ENCODE data around the gene VAX1.

Gene VAX1

DNA sequence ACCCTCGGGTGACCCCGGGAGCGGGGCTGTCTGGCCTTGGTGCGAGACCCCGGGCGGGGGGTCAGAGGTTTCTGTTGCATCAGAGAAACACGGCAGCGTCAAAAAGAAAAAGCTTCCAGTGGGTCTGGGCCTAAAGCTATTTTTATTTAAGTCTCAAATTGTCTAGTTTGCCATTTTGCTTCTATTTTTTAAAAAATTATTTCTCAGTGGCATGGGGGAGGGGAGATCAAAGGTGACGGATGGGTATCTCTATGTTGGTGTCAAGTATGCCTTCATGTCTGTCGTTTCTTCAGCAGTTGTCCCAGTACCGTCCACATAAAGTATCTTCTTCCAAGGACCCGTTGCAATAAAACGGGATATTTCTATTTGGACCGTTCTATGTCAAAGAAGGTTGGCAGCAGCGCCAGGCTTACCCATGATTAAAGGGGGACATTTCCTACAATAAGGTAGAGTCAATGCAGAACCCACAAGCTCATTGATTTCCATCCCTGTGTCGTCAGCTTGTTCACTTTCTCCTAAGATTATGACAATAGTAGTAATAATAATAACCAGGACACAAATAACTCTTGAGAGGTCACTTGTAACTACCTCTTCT, 26.0 kb upstream of the VAX1 start:
- no peak for DNase-seq (ENCODE audit: low read depth)

DNA sequence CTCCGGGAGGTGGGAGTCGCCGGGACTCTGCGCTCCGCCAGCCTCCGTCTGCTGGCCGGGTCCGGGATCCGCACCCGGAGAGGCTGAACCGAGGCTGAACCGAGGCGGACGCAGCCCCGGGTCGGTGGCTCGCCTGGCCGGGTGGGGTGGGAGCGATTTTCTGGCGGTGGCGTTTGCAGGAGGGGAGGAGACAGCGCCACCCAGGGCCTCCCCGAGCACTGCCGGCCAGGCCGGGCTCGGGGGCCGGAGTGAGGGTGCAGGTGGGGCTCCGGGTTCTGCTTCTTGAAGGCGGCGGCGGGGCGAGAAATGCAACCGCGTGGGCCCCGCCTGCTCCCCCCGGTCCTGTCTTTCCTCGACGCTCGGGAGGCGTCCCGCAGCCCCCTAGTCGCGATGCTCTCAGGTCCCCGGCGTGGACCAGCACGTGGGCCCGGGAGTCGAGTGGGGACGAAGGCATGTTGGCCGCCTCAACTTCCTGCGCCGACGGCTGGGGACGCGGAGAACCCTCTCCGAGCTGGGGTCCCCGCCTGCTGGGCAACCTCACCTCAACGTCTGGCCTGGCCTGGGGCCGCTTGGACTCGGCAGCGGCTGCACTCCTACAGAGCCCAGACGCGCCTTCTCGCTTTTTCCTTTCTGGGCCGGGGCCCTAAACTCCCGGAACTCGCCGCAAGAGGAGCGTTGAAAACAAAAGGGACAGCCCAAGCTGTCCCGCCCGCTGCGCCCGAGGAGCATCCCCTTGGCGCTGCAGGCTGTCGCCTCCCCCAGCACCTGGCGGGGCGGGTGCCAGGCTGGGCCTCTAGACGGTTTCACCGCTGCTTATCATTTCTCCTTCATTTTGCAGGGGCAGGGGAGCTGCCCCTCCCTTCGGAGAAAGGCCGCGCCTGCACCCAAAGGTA, 25.2 kb upstream of the VAX1 start:
- no peak for DNase-seq (ENCODE audit: low read depth)

DNA sequence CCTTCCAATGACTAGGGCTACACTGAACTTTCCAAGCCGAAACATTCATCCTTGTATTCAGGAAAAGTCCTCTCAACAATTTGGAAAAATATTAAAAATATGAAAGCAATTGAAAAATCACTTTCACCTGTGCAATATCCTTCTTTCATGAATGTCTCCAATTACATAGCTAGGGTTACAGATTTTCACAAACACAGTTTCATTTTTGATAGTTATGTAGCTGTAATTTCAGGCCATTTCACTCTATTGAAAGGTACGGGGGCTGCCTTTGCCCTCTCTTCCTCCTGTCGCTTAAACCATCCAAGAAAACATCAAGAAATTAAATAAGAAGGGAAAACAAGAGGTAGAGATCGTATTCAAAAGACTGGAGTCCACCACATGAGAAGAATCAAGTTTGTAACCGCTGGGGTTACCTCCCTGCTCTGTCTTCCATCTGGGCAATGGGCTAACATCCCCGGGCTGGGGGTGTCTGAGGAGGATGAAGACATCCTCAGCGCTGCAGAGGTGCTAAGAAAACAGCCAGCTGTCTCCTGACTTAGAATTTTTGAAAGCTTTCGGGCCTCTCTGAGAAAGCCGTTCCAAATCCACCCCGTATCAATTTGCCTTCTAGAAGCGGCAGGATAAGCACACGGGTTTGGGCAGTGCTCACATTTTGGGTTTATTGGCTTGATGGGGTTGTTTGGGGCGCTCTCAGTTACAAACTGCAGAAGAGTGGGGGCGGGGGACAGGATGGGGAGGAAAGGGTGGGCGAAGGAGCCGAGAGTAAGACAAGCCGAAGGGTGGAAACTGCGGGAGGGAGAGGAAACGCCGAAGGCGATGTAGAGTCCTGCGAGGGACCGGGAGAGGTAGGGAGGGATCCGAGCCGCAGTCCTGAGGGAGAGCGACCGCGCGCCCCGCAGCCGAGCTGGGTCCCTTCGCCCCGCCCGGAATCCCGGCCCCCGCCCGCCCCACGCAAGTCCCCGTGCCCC, 24.3 kb upstream of the VAX1 start:
- no peak for DNase-seq (ENCODE audit: low read depth)

DNA sequence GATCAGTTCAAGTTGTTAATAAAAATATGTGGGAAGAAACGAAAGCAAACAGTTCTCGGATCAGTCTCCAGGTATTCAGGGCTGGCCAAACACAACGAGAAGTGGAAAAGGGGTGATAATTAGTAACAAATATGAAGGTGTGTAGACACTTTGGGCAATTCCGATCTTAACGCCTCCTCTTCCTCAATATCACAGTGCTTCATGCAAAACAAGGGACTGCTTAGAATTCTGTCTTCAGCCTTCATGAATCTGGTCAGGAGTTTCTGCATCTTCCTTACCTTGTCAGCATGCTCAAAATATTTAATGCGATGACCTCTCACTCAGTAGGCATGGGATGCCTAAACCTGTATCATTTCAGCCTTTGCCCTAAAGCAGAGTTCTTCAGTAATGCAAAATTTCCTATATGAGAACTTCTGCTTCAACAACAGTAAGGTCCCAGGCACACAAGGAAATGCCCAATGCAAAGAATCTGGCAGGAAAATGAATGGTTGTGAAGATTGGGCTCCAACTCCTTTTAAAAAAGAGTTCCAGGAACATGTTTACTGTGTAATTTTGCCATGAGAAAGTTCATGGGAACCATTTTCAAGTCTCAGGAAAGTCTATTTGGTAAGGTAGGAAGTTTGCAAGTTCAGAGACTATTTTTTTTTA, 23.4 kb upstream of the VAX1 start:
- DNase-seq (ENCODE audit: low read depth): no peak

DNA sequence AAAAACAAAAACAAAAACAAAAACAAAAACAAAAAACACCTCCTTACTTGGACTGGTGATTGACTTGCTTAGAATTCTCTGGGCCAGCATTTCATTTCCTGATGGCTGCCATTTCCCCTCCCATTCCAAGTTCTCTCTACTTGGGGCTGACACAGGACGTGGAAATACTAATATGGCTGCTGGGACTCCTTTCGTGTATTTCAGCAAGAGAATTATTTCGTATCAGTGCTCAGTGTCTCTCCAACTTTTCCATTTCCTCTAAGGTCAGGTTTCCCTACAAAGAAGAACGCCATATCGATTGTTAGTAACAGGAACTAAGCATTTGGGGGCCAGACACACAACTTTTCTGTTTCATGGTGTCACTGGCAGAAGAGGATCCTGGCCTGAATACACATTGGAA, 22.5 kb upstream of the VAX1 start:
- no peak for DNase-seq (ENCODE audit: low read depth)

DNA sequence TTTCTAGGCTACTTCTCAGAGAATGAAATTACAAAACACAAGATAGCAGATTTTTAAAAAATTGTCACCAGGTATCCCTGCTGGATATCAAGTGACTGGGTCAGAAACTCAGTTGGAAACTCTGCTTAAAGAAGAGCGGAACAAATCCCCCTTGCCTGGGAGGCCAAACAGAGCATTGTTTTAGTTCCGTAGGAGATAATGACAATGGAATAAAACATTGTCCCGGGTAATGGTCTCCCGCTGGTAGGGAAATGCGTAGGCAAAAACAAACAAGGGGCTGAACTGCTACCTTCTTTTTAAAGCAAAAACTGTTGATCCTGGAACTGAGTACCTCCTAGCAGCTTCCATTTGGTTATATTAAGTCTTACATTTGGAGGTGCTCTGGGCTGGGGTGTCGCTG, 21.3 kb upstream of the VAX1 start:
- DNase-seq (ENCODE audit: low read depth): no peak

- no peak for DNase-seq (ENCODE audit: low read depth)
Observed at GRCh38 chr10:117158297-117158696, 20.2 kb upstream of the VAX1 start.

DNA sequence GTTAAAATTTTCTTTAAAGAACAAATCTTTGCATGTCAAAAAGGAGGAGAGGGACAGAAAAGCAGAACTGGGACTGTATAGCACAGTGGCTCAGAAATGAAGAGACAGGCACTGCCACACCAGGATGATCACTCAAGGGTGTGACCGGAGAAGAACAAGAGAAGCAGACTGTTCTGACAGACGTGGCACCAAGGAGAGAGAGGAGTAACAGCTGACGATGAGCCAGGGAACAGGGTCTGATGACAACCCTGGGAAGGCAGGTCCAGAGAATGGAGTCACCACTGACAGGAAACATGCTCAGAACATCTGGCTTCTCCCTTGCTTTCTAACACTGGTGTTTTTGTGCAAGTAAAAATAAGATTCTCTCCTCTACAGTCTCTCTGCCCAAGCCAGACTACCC, 14.6 kb upstream of the VAX1 start:
- no peak for DNase-seq (ENCODE audit: low read depth)

GRCh38 chr10:117148284-117148683, 10.2 kb upstream of the VAX1 start:
- no peak for DNase-seq (ENCODE audit: low read depth)

DNA sequence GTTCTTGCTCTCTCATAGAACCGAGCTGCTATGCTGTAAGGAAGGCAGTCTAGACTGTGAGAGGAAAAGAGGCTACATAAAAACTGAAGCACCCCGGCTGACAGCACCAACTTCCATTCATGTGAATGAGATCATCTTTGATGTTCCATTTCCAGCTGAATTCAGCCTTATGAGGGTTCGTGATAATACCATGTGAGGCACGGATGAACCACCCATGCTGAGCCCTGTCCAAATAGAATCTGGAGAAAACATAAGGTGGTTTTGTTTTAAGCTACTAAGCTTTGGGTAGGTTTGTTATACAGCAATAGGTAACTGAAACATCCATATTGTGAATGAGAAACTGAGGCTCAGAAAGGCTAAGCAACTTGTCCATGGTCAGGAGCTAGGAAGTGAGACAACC, 6.9 kb upstream of the VAX1 start:
- DNase-seq (ENCODE audit: low read depth): no peak

DNA sequence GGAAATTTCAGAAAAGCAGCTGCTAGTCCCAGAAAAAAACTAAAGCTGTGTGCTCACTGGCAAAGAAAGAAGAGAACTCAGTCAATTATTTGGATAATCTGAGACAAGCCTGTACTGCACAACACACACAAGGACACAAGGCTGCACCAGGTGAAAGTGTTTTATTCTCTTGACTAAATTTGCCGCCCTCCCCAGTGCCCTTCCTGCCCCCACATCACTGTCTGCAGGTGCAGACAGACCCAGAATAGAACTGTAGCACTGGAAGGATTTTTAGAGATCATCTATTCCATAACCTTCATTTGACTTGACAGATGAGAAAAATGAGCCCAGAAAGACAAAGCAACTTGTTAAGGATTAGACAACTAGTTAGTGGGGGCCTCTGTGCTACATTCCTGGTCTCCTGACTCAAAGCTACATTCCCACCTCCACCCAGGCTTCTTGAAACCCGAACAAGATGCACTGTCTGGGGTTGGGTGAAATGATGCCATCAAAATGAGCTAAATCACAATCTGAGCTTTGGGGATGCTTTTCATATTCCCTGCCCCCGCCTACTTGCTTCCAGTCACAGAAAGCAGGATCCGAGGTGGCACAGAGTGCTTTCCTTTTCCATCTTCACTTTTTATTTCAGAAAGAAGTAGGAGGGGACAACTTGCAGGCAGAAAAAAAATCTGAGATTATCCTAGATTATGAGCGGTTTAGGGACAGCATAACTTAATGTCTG, 5.2 kb upstream of the VAX1 start:
- no peak for DNase-seq (ENCODE audit: low read depth)

DNA sequence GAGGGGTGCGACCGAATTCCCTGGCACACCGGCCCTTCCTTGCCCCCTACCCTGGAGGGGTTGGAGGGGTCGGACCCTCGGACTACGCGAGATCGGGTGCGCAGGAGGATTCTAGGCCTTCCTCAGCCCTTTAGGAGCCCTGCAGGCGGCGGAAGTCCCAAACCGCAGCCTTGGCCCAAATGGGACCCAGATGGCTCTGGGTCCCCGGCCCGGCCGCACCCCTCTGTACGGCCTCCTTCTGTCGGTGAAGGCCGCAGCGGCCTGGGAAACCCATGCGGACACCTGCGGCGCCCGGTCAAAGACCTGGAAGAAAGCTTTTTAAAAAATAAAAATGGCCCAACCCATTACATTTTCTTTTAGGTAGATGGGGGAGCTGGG, 2.4 kb upstream of the VAX1 start:
- no peak for DNase-seq (ENCODE audit: low read depth)

DNA sequence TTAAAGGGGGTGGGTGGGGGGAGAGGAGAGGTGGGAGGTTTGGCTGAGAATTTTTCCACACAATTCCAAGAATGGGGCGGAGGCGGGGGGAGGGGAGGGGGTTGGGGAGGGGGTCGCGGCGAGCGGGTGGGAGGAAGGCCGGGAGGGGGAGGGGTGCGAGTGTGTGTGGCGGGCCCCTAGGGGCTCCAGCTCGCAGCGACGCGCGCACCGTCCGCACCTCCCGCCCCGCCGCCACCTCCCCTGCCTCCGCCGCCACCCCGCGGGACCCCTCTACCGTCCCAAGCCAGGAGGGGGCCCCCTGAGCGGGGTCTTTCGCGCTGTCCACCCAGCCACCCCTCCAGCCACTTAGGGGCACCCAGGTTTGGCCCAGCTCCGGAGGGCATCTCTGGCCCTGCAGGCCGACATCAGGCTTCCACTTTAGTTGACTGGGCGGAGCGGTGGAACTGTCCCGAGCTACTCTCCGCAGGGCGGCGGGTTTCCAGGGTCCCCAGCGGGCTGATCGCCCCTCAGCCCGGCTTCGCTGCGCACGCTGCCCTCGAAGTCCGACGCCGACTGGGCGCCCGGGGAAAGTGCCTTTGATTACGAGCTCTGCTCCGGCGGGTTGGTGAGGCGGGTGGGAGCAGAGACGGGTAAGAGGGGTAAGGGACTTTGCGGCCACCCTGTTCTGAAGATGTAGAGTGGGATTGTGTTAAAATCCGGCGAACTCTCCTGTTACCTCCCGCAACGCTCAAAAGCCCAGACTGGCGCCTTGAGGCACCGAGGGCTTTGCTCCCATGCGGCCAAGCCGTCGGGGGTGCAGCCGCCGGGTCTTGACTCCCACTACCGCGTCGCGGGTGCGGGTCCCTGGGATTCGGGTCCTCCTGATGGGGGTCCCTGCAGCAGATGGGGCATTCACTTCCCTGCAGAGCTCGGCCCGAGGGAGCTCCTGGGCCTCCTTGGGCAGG, 1.8 kb upstream of the VAX1 start:
- DNase-seq (ENCODE audit: low read depth): no peak

DNA sequence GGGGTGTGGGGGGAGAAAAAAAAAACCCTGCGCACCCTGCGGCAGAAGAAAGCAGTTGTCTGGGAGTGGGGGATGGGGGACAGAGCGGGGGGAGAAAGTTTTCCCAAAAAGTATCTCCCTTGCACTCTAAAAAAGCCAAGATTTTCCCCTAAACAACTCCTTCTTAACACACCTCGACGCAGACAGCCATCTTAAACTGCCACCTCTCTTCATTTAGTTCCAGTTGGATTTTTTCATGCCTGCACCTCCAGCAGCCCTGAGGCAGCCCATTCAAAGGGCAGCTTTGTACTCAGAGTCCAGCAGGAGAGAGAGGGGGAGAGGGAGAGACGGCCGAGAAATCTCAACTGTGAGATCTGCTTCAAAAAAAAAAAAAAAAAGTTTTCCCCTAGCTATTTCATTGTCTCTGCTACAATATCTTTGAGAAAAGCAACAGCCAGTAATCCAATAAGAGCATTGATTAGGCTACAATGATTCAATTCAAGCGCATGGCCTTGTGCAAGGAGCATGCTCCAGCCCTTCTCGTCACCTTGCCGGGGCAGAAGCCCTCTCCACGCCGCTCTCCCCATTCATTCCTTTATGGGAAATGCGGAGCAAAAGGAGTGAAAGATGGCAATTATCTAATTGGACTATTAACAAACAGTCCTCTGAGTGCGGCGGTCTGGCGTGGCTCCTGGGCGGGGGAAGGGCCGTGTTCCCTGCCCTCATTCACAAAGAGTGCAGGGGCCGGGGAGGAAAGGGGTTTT, 939 bp upstream of the VAX1 start:
- DNase-seq (ENCODE audit: low read depth): no peak

DNA sequence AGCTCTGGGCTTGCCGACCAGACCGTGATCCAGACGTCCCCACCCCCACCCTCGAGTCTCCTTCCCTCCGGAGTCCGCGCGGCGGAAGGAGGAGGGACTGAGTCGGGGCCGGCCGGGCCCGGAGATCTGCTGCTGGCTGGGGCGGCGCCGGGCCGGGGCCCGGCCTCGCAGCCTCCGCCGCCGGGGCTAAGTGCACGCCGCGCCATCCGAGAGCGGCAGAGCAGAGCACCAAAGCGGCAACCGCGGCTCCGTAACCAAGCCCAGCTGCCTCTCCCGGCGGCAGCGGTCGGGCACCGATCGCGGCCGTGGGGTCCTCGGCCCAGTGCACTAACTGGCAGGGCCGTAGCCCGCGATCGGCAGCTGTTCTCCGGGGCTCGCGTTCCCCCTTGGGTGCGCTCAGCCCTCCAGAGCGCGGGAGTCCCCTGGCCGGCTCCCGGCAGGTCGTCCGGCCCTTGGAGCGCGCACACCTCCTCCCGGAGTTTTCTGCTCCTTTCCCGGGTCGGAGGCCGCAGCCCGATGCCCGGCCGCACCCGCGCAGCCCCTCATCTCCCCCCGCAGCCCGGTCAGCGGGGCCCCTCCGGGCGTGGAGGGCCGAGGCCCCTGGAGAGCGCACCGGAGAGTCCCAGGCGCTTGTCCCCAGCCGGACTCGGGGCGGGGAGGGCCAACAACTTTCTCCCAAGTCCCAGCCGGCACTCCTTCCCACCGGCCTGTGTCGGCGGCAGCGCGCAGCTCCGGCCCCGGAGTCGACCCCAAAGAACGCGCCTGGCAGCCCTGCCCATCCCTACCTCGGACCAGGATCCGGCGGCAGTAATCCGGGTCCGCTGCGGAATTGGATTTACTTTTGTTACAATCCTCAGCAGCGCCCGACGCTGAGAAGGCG, 799 bp downstream of the VAX1 start:
- DNase-seq (ENCODE audit: low read depth): no peak

- no peak for DNase-seq (ENCODE audit: low read depth)
Observed at GRCh38 chr10:117136391-117136975, 1.6 kb downstream of the VAX1 start.

DNA sequence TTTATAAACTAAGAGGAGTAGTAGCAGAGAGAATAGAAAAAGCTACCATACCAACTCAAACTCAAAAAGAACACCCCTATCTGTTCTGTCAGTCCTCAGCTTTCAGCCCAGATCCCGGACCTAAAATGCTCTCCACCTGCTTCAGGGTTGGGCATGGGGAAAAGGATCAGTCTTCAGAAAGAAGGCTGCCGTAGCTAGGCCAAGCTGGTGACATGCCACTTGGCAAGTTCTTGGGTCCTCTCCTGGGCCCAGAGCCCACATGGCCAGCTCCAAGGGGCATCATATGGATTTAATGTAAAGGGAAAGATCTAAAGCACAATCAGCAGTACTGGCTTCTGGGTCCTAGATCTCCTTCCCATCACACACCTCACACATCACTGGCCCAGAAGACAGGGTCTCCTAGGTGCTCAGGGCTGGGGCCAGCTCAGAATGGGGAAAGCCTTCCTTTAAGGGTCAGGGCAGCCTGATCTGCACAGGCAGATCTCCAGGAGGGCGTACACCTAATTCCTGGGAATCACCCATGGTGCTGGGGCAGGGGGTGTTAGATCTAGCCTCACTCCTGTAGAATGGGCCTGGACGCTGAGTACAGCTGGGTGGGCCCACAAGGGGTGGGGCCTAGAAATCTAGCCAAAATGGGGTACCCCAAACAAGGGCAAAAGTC, 2.5 kb downstream of the VAX1 start:
- DNase-seq (ENCODE audit: low read depth): no peak

GRCh38 chr10:117135026-117135372, 3.1 kb downstream of the VAX1 start:
- DNase-seq (ENCODE audit: low read depth): no peak
